GM23338 (cell line): Measurements from ENCODE around the gene EYA4. TPM values are rescaled to one million over a fixed set of nuclear protein-coding genes. Genes with fewer than 3 reads are reported as not detected.

Experiments used
- ATAC-seq: fragments of 200-7000 bp; cut with Tn5 transposase; 3 replicates; pipeline ENCODE4 v1.9.1; 2020
- DNase-seq: peaks from one replicate; pipeline ENCODE4 v3.0.0-alpha.2; 2015; ENCODE audit warnings: low spot score
- H2AFZ ChIP-seq: fragments of 200-600 bp; sonication (generic); 2 replicates; pipeline ENCODE4 v1.8.0; 2016; ENCODE audit warnings: antibody characterized with exemption, mild to moderate bottlenecking, moderate library complexity
- H3F3A ChIP-seq: fragments of 200-600 bp; sonication (generic); replicated peaks from 2 replicates; pipeline ENCODE4 v1.8.0; 2017; ENCODE audit warnings: antibody characterized with exemption, mixed run types, low read depth
- H3K27ac ChIP-seq: fragments of 200-600 bp; sonication (generic); 2 replicates; pipeline ENCODE4 v1.6.1; 2016; ENCODE audit warnings: low read depth
- H3K27me3 ChIP-seq: fragments of 200-600 bp; sonication (generic); 2 replicates; pipeline ENCODE4 v1.8.0; 2016; ENCODE audit warnings: mild to moderate bottlenecking, mixed run types, moderate library complexity; ENCODE audit not compliant: insufficient read depth
- H3K36me3 ChIP-seq: fragments of 200-600 bp; sonication (generic); 2 replicates; pipeline ENCODE4 v1.8.0; 2016; ENCODE audit warnings: mild to moderate bottlenecking; ENCODE audit not compliant: insufficient read depth
- H3K4me1 ChIP-seq: fragments of 200-600 bp; sonication (generic); 2 replicates; pipeline ENCODE4 v1.8.0; 2016; ENCODE audit warnings: mild to moderate bottlenecking, moderate library complexity; ENCODE audit not compliant: insufficient read depth
- H3K4me2 ChIP-seq: fragments of 200-600 bp; sonication (generic); 2 replicates; pipeline ENCODE4 v1.7.1; 2017; ENCODE audit warnings: mixed run types
- H3K4me3 ChIP-seq: fragments of 200-600 bp; sonication (generic); 2 replicates; pipeline ENCODE4 v1.6.1; 2016; ENCODE audit warnings: mixed run types
- H3K79me2 ChIP-seq: fragments of 200-600 bp; sonication (generic); replicated peaks from 2 replicates; pipeline ENCODE4 v1.8.0; 2017; ENCODE audit warnings: mild to moderate bottlenecking; ENCODE audit not compliant: insufficient read depth
- H3K9me2 ChIP-seq: fragments of 200-600 bp; sonication (generic); 2 replicates; pipeline ENCODE4 v1.8.0; 2017; ENCODE audit not compliant: insufficient read depth
- H4K20me1 ChIP-seq: fragments of 200-600 bp; sonication (generic); replicated peaks from 2 replicates; pipeline ENCODE4 v1.8.0; 2017; ENCODE audit warnings: mild to moderate bottlenecking; ENCODE audit not compliant: insufficient read depth
- H3K27ac Mint-ChIP-seq: 2 replicates; pipeline ENCODE4 v1.8.0; 2020; ENCODE audit warnings: inconsistent platforms, mild to moderate bottlenecking, moderate library complexity, mixed read lengths
- H3K27me3 Mint-ChIP-seq: 3 replicates; pipeline ENCODE4 v1.8.0; 2022; ENCODE audit warnings: low read depth, mild to moderate bottlenecking, moderate library complexity, mixed read lengths, inconsistent platforms; ENCODE audit not compliant: insufficient read depth, poor library complexity
- H3K36me3 Mint-ChIP-seq: 3 replicates; pipeline ENCODE4 v1.8.0; 2021; ENCODE audit warnings: low read depth, mild to moderate bottlenecking, inconsistent platforms, moderate library complexity, mixed read lengths
- H3K4me1 Mint-ChIP-seq: 3 replicates; pipeline ENCODE4 v1.8.0; 2020; ENCODE audit warnings: mild to moderate bottlenecking, inconsistent platforms, mixed read lengths
- H3K4me3 Mint-ChIP-seq: 3 replicates; pipeline ENCODE4 v1.8.0; 2021; ENCODE audit warnings: moderate library complexity, mild to moderate bottlenecking, inconsistent platforms, mixed read lengths
- H3K9me3 Mint-ChIP-seq: 3 replicates; pipeline ENCODE4 v1.8.0; 2020; ENCODE audit warnings: moderate library complexity, mild to moderate bottlenecking, inconsistent platforms, mixed read lengths
- CTCF ChIP-seq, 2 experiments: fragments of 200-600 bp in 1 of 2; sonication (generic) in 1 of 2; conservative IDR thresholded peaks; 2 replicates each; pipeline versions ENCODE4 v1.5.1 to v1.6.1; 2016 to 2017; ENCODE audit warnings: antibody characterized with exemption in 2 of 2, low read depth in 2 of 2, mild to moderate bottlenecking in 2 of 2, moderate library complexity in 1 of 2
- ETS1 ChIP-seq: IDR thresholded peaks from 2 replicates; pipeline ENCODE4 v1.6.1; 2016; ENCODE audit warnings: antibody characterized with exemption
- ZNF114 ChIP-seq: fragments of 250-450 bp; sonication (Bioruptor Pico); IDR thresholded peaks from 2 replicates; pipeline ENCODE4 v1.5.0; 2020; ENCODE audit warnings: mild to moderate bottlenecking, moderate library complexity
- ZNF462 ChIP-seq: fragments of 250-450 bp; sonication (Bioruptor Pico); IDR thresholded peaks from 2 replicates; pipeline ENCODE4 v1.5.0; 2020; ENCODE audit warnings: mild to moderate bottlenecking, moderate library complexity
- polyA plus RNA-seq: library from polyadenylated mRNA; unstranded; fragments of >200 nt; fragmentation: Nextera tagmentation; extraction: Ambion mirVana; gene quantifications from 2 replicates; pipeline ENCODE4 v1.2.1, GENCODE V29; 2016
- total RNA-seq: library from RNA; depleted of rRNA; stranded (reverse); fragments of >200 nt; shearing (Covaris generic); gene quantifications from 2 replicates; pipeline ENCODE4 v1.2.3, GENCODE V29; 2014

The EYA4 gene
- total and polyA plus RNA-seq, 2 experiments from 2014 or later, result 0.05 to 0.21 TPM

DNA sequence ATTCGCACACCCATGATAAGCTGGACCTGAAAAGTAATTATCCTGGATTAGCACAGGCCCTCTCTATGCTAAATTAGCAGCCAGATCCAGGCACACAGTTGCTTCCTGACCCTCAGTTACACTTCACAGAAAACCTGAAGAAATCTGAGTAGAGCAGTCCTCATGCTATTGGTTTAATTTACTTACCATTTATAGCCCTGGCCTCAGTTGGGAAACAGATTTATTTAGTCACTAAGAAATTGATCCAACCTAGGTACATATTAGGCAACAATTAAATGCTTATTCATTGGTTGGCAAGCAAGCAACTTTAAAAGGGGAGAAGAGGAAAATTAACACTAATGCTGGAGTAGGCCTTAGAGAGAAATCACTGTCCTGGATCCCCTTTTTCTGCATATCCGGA, 15.6 kb upstream of the EYA4 start:
- H3K9me2 ChIP-seq, result no peaks in the 10 kb centered on the region
- no peaks in the 10 kb centered on the region for H3K4me1 ChIP-seq
- no peak overlapping the region for H3K27ac ChIP-seq
- no peaks in the 10 kb centered on the region for H3K79me2 ChIP-seq
- no peak overlapping the region for H3K4me3 ChIP-seq
- DNase-seq, result no peak
- H3K4me1 Mint-ChIP-seq, result peaks cover 2% of the 10 kb centered on the region; the same call in 2 of the 3 replicates
- H2AFZ ChIP-seq, result peak overlapping the region; percentile 21; the same call in 1 of the 2 replicates
- H4K20me1 ChIP-seq, result no peaks in the 10 kb centered on the region
- no peaks in the 10 kb centered on the region for H3K36me3 ChIP-seq
- H3K27ac Mint-ChIP-seq, result no peak overlapping the region
- H3K4me3 Mint-ChIP-seq, result no peak overlapping the region
- H3K27me3 Mint-ChIP-seq, result no peaks in the 10 kb centered on the region
- no peaks in the 10 kb centered on the region for H3K27me3 ChIP-seq
- no peak for TF ChIP-seq ZNF462
- no peaks in the 10 kb centered on the region for H3K36me3 Mint-ChIP-seq
- no peaks in the 10 kb centered on the region for H3F3A ChIP-seq
- no peaks in the 10 kb centered on the region for H3K9me3 Mint-ChIP-seq
- ATAC-seq, result no peak
- no peak overlapping the region for H3K4me2 ChIP-seq

DNA sequence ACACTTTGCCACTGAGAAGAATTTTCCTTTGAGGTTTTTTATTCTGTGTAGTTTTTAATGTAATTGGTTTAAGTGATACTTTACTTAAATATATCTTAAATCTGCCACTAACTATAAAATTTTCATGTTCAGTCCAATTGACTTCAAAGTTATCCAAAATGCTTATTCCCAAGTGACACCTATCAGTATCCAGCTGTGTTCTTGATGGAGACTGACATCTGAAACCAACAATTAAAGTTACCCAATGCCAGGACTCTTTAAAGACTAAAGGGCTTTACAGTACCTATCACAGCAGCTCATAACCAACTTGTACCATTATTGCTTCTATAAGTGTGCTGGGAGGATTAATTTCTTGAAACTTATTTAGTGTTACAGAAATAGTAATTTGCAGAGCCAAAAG, 13.8 kb upstream of the EYA4 start:
- H3K36me3 ChIP-seq, result no peaks in the 10 kb centered on the region
- H3K4me2 ChIP-seq, result no peak overlapping the region
- Mint-ChIP-seq H3K27ac (no peak overlapping the region), H3K4me1 (no peaks in the 10 kb centered on the region; the same call in 2 of the 3 replicates), H3K27me3 (no peaks in the 10 kb centered on the region), H3K36me3 (no peaks in the 10 kb centered on the region), H3K4me3 (no peak overlapping the region), H3K9me3 (no peaks in the 10 kb centered on the region)
- ATAC-seq, result no peak
- no peak overlapping the region for H2AFZ ChIP-seq
- no peaks in the 10 kb centered on the region for H3F3A ChIP-seq
- no peaks in the 10 kb centered on the region for H3K4me1 ChIP-seq
- H3K27ac ChIP-seq, result no peak overlapping the region
- H3K79me2 ChIP-seq, result no peaks in the 10 kb centered on the region
- H3K9me2 ChIP-seq, result no peaks in the 10 kb centered on the region
- H3K4me3 ChIP-seq, result no peak overlapping the region
- no peaks in the 10 kb centered on the region for H4K20me1 ChIP-seq
- no peak for DNase-seq
- no peaks in the 10 kb centered on the region for H3K27me3 ChIP-seq
- TF ChIP-seq ETS1 (no peak), CTCF (conservative IDR thresholded peaks at IDR 0.05; ENCODE audit: low read depth in 2 of 2) (no peak), ZNF114 (no peak)
